HCT116 (cell line): ENCODE results near the gene RELCH. TPM values are rescaled to one million over a fixed set of nuclear protein-coding genes. Genes with fewer than 3 reads are reported as not detected.

Experiments used
- ATAC-seq: fragments of 200-7000 bp; cut with Tn5 transposase; 2 replicates; pipeline ENCODE4 v1.9.1; 2020; ENCODE audit warnings: mild to moderate bottlenecking, moderate library complexity
- BruUV-seq: library from RNA; stranded (reverse); fragments of 400-500 nt; replicated peaks from 2 replicates; lab custom pipeline; 2021; lab: Mats Ljungman, UMichigan
- CTCF ChIA-PET: fragments of 300-600 bp; sonication (Branson Sonifier 250); formaldehyde crosslinking; loops from one replicate; lab custom pipeline; 2021; ENCODE audit warnings: antibody characterized with exemption; lab: Charles Lee
- POLR2A ChIA-PET: fragments of 300-600, 350-600 bp; sonication (Branson Sonifier 250); formaldehyde crosslinking; loops from one replicate; lab custom pipeline; 2021; ENCODE audit warnings: antibody characterized with exemption; lab: Charles Lee
- RAD21 ChIA-PET, 2 experiments: fragments of 300-600 bp; sonication (Branson Sonifier 250); formaldehyde crosslinking; loops; one replicate each; lab custom pipeline; 2023; ENCODE audit warnings: low total read pairs in 2 of 2; ENCODE audit not compliant: uncharacterized antibody in 2 of 2, unreplicated experiment in 2 of 2, low non-redundant PET in 1 of 2; lab: Charles Lee
- DNase-seq: peaks from one replicate; pipeline ENCODE4 v3.0.0-alpha.2; 2010; ENCODE audit warnings: low read depth, low spot score
- H2AFZ ChIP-seq: fragments of 200-600 bp; shearing (Covaris generic), sonication (generic); 2 replicates; pipeline ENCODE4 v1.6.1; 2017; ENCODE audit warnings: low read depth, mixed run types, mixed read lengths, antibody characterized with exemption, low read length; ENCODE audit not compliant: poor library complexity, severe bottlenecking
- H3K27ac ChIP-seq: 2 replicates; pipeline ENCODE4 v1.5.1; 2012; ENCODE audit warnings: low read depth, low read length
- H3K27me3 ChIP-seq: fragments of 200-600 bp; sonication (generic); 2 replicates; pipeline ENCODE4 v1.6.1; 2016; ENCODE audit warnings: mixed run types, low read length, mixed read lengths; ENCODE audit not compliant: insufficient read depth
- H3K36me3 ChIP-seq, 2 experiments: fragments of 200-500 bp in 1 of 2; fragments of 200-600 bp in 1 of 2; sonication (Bioruptor generic) in 1 of 2; sonication (generic) in 1 of 2; 2 replicates each; pipeline versions ENCODE4 v1.5.1 to v1.6.1; 2014 to 2016; ENCODE audit warnings: low read length in 2 of 2, inconsistent platforms in 1 of 2, mixed read lengths in 1 of 2, mixed run types in 1 of 2; ENCODE audit not compliant: insufficient read depth in 2 of 2, control insufficient read depth in 1 of 2
- H3K4me1 ChIP-seq, 2 experiments: fragments of 200-600 bp in 1 of 2; sonication (generic) in 1 of 2; 2 replicates each; pipeline versions ENCODE4 v1.5.1 to v1.6.1; 2012 to 2017; ENCODE audit warnings: low read length in 2 of 2, inconsistent platforms in 1 of 2, mild to moderate bottlenecking in 1 of 2, mixed read lengths in 1 of 2, mixed run types in 1 of 2, moderate library complexity in 1 of 2; ENCODE audit not compliant: insufficient read depth in 2 of 2, control insufficient read depth in 1 of 2
- H3K4me2 ChIP-seq: fragments of 200-600 bp; sonication (generic); 2 replicates; pipeline ENCODE4 v1.6.1; 2017; ENCODE audit warnings: mixed run types, low read length, mixed read lengths
- H3K4me3 ChIP-seq, 2 experiments: fragments of 200-600 bp in 1 of 2; sonication (generic) in 1 of 2; replicated peaks in 1 of 2; 2 replicates each; pipeline ENCODE4 v1.5.1; 2011 to 2016; ENCODE audit warnings: low read length in 2 of 2, control low read depth in 1 of 2, low read depth in 1 of 2, mild to moderate bottlenecking in 1 of 2, mixed read lengths in 1 of 2, mixed run types in 1 of 2
- H3K79me2 ChIP-seq: fragments of 200-600 bp; sonication (generic); 2 replicates; pipeline ENCODE4 v1.6.1; 2017; ENCODE audit warnings: mild to moderate bottlenecking, mixed run types, low read length, moderate library complexity, mixed read lengths; ENCODE audit not compliant: insufficient read depth
- H3K9ac ChIP-seq: fragments of 200-600 bp; sonication (generic); 2 replicates; pipeline ENCODE4 v1.6.1; 2016; ENCODE audit warnings: low read length, mixed read lengths
- H3K9me2 ChIP-seq: fragments of 200-600 bp; sonication (generic), shearing (Covaris generic); 2 replicates; pipeline ENCODE4 v1.6.1; 2017; ENCODE audit warnings: mixed run types, mild to moderate bottlenecking, moderate library complexity; ENCODE audit not compliant: insufficient read depth
- H3K9me3 ChIP-seq, 2 experiments: fragments of 200-500 bp in 1 of 2; fragments of 200-600 bp in 1 of 2; sonication (Bioruptor generic) in 1 of 2; sonication (generic) in 1 of 2; 2 replicates each; pipeline ENCODE4 v1.6.1; 2014 to 2017; ENCODE audit warnings: low read length in 2 of 2, mixed read lengths in 2 of 2, inconsistent platforms in 1 of 2, low read depth in 1 of 2, mild to moderate bottlenecking in 1 of 2, mixed run types in 1 of 2, moderate library complexity in 1 of 2; ENCODE audit not compliant: control insufficient read depth in 1 of 2, insufficient read depth in 1 of 2
- H4K20me1 ChIP-seq: fragments of 200-600 bp; sonication (generic), shearing (Covaris generic); 2 replicates; pipeline ENCODE4 v1.6.1; 2017; ENCODE audit warnings: mixed run types, mild to moderate bottlenecking, moderate library complexity; ENCODE audit not compliant: insufficient read depth
- CEBPB ChIP-seq: IDR thresholded peaks from 2 replicates; pipeline ENCODE4 v1.6.1; 2012; ENCODE audit warnings: low read depth
- EZH2phosphoT487 ChIP-seq: fragments of 200-600 bp; IDR thresholded peaks from 2 replicates; pipeline ENCODE4 v1.6.1; 2018; ENCODE audit warnings: antibody characterized with exemption, borderline replicate concordance
- FOSL1 ChIP-seq: IDR thresholded peaks from 2 replicates; pipeline ENCODE4 v1.6.1; 2012; ENCODE audit warnings: low read depth
- JUND ChIP-seq: IDR thresholded peaks from 2 replicates; pipeline ENCODE4 v1.6.1; 2012
- POLR2A ChIP-seq: IDR thresholded peaks from 2 replicates; pipeline ENCODE4 v1.7.0; 2011; ENCODE audit warnings: borderline replicate concordance; ENCODE audit not compliant: insufficient read depth, insufficient read length; ENCODE audit errors: extremely low read depth
- POLR2AphosphoS5 ChIP-seq: IDR thresholded peaks from 2 replicates; pipeline ENCODE4 v1.6.1; 2011; ENCODE audit warnings: mild to moderate bottlenecking, low read depth, low read length, moderate library complexity
- RAD21 ChIP-seq: IDR thresholded peaks from 2 replicates; pipeline ENCODE4 v1.6.1; 2012; ENCODE audit warnings: low read depth, mild to moderate bottlenecking
- SIN3A ChIP-seq: IDR thresholded peaks from 2 replicates; pipeline ENCODE4 v1.6.1; 2012; ENCODE audit warnings: low read depth
- SRF ChIP-seq: IDR thresholded peaks from 2 replicates; pipeline ENCODE4 v1.6.1; 2012; ENCODE audit warnings: low read depth
- TCF7L2 ChIP-seq: IDR thresholded peaks from 2 replicates; pipeline ENCODE4 v1.7.0; 2011; ENCODE audit warnings: borderline replicate concordance, inconsistent platforms; ENCODE audit not compliant: insufficient read depth, insufficient read length; ENCODE audit errors: extremely low read depth
- YY1 ChIP-seq: IDR thresholded peaks from 2 replicates; pipeline ENCODE4 v1.6.1; 2011; ENCODE audit warnings: low read length, low read depth, moderate library complexity, mild to moderate bottlenecking; ENCODE audit not compliant: insufficient replicate concordance; ENCODE audit errors: extremely low read depth
- intact Hi-C: fragments of 100-400 bp; cut with micrococcal nuclease; formaldehyde crosslinking; loops from 2 replicates; pipeline ENCODE4 v1.10.0; 2022
- total RNA-seq: library from RNA; stranded (reverse); gene quantifications from one replicate; pipeline ENCODE4 v1.2.1, GENCODE V29; 2021; ENCODE audit not compliant: unreplicated experiment
- TF ChIP-seq, protein P1 (sequence below): IDR thresholded peaks from 2 replicates; pipeline ENCODE4 v1.6.1; 2012; ENCODE audit warnings: low read depth
- TF ChIP-seq, protein P2 (sequence below): IDR thresholded peaks from 2 replicates; pipeline ENCODE4 v1.6.1; 2011; ENCODE audit warnings: mild to moderate bottlenecking, low read length, moderate library complexity; ENCODE audit not compliant: insufficient replicate concordance; ENCODE audit errors: extremely low read depth
- TF ChIP-seq, protein P3 (sequence below): IDR thresholded peaks from 2 replicates; pipeline ENCODE4 v1.6.1; 2012
- TF ChIP-seq, protein P4 (sequence below), 3 experiments: fragments of 200-600 bp in 1 of 3; sonication (generic) in 1 of 3; IDR thresholded peaks in 2 of 3; conservative IDR thresholded peaks in 1 of 3; 2 replicates each; pipeline ENCODE4 v1.5.1; 2012 to 2017; ENCODE audit warnings: low read depth in 2 of 3, low read length in 2 of 3, antibody characterized with exemption in 1 of 3, borderline replicate concordance in 1 of 3, control low read depth in 1 of 3, mild to moderate bottlenecking in 1 of 3, mixed read lengths in 1 of 3, mixed run types in 1 of 3, moderate library complexity in 1 of 3; ENCODE audit not compliant: insufficient read depth in 1 of 3

RELCH gene
- total RNA-seq, 1 experiment from 2014 or later = 17.4 TPM

DNA sequence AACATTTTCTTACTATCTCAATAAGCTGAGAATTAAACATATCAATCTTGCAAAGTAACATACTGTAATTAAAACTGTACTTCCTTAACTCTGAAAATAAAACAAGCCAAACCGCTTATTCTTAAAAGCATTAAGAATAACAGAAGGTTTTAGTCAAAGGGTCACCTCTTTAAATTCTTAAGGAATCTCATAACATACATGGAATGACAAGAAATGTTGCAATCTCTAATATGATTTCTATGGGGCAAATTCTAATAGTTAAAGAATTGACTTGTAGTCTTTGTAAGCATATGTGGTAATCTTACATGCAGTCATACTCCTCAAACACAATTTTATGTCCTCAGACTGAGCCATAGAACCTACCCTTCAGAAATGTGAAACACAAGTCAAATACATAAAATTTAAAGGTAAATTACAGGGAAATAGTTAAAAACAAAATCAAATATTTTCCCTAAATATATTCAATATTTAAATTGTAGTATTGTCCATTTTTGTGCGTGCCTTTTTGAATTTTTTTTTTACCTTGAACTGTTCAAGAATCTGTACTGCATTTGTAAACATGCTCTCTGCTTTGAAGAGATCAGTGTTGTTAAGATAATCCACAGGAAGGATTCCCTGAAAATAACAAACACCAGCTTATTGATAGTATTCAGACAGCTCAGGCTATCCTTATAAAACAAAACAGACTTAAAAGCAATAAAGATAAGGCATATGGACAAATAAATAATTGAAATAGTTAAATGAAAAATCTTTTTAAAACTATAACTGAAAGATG is 48.4 kb upstream of the RELCH start:
- ATAC-seq = no peak
- H3K4me1 ChIP-seq = no peaks in the 10 kb centered on the region
- H3K27me3 ChIP-seq = no peaks in the 10 kb centered on the region
- no peaks in the 10 kb centered on the region for H3K79me2 ChIP-seq
- H2AFZ ChIP-seq = no peak overlapping the region
- H3K27ac ChIP-seq = no peak overlapping the region
- no peaks in the 10 kb centered on the region; a peak in 1 of 4 replicates for H3K36me3 ChIP-seq
- no peak overlapping the region for H3K4me3 ChIP-seq
- intact Hi-C loops = loop anchor here (10.0 kb wide), 1 partner anchor 1444 kb away; no protein-coding TSS in a partner anchor
- CTCF ChIA-PET = no interaction called here
- no peaks in the 10 kb centered on the region for H3K9me3 ChIP-seq
- RAD21 ChIA-PET = no interaction called here
- H3K9me2 ChIP-seq = no peaks in the 10 kb centered on the region
- POLR2A ChIA-PET = no interaction called here
- BruUV-seq = no TSS peak
- H3K4me2 ChIP-seq = no peak overlapping the region
- no peak for DNase-seq
- H4K20me1 ChIP-seq = no peaks in the 10 kb centered on the region
- no peak for TF ChIP-seq POLR2A
- TF ChIP-seq, protein P1, sequence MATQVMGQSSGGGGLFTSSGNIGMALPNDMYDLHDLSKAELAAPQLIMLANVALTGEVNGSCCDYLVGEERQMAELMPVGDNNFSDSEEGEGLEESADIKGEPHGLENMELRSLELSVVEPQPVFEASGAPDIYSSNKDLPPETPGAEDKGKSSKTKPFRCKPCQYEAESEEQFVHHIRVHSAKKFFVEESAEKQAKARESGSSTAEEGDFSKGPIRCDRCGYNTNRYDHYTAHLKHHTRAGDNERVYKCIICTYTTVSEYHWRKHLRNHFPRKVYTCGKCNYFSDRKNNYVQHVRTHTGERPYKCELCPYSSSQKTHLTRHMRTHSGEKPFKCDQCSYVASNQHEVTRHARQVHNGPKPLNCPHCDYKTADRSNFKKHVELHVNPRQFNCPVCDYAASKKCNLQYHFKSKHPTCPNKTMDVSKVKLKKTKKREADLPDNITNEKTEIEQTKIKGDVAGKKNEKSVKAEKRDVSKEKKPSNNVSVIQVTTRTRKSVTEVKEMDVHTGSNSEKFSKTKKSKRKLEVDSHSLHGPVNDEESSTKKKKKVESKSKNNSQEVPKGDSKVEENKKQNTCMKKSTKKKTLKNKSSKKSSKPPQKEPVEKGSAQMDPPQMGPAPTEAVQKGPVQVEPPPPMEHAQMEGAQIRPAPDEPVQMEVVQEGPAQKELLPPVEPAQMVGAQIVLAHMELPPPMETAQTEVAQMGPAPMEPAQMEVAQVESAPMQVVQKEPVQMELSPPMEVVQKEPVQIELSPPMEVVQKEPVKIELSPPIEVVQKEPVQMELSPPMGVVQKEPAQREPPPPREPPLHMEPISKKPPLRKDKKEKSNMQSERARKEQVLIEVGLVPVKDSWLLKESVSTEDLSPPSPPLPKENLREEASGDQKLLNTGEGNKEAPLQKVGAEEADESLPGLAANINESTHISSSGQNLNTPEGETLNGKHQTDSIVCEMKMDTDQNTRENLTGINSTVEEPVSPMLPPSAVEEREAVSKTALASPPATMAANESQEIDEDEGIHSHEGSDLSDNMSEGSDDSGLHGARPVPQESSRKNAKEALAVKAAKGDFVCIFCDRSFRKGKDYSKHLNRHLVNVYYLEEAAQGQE = no peak
- TF ChIP-seq POLR2AphosphoS5 = no peak
- no peak for TF ChIP-seq SIN3A
- TF ChIP-seq, protein P2, sequence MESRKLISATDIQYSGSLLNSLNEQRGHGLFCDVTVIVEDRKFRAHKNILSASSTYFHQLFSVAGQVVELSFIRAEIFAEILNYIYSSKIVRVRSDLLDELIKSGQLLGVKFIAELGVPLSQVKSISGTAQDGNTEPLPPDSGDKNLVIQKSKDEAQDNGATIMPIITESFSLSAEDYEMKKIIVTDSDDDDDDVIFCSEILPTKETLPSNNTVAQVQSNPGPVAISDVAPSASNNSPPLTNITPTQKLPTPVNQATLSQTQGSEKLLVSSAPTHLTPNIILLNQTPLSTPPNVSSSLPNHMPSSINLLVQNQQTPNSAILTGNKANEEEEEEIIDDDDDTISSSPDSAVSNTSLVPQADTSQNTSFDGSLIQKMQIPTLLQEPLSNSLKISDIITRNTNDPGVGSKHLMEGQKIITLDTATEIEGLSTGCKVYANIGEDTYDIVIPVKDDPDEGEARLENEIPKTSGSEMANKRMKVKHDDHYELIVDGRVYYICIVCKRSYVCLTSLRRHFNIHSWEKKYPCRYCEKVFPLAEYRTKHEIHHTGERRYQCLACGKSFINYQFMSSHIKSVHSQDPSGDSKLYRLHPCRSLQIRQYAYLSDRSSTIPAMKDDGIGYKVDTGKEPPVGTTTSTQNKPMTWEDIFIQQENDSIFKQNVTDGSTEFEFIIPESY = no peak
- TF ChIP-seq, protein P3, sequence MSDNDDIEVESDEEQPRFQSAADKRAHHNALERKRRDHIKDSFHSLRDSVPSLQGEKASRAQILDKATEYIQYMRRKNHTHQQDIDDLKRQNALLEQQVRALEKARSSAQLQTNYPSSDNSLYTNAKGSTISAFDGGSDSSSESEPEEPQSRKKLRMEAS = no peak
- TF ChIP-seq JUND = no peak
- no peak for TF ChIP-seq SRF
- TF ChIP-seq EZH2phosphoT487 = no peak
- no peak for TF ChIP-seq YY1
- TF ChIP-seq FOSL1 = no peak
- no peak for TF ChIP-seq CEBPB
- TF ChIP-seq, protein P4, sequence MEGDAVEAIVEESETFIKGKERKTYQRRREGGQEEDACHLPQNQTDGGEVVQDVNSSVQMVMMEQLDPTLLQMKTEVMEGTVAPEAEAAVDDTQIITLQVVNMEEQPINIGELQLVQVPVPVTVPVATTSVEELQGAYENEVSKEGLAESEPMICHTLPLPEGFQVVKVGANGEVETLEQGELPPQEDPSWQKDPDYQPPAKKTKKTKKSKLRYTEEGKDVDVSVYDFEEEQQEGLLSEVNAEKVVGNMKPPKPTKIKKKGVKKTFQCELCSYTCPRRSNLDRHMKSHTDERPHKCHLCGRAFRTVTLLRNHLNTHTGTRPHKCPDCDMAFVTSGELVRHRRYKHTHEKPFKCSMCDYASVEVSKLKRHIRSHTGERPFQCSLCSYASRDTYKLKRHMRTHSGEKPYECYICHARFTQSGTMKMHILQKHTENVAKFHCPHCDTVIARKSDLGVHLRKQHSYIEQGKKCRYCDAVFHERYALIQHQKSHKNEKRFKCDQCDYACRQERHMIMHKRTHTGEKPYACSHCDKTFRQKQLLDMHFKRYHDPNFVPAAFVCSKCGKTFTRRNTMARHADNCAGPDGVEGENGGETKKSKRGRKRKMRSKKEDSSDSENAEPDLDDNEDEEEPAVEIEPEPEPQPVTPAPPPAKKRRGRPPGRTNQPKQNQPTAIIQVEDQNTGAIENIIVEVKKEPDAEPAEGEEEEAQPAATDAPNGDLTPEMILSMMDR (IDR thresholded peaks at IDR 0.05 in 2 of 3, conservative IDR thresholded peaks at IDR 0.05 in 1 of 3; ENCODE audit: borderline replicate concordance in 1 of 3, insufficient read depth in 1 of 3, low read depth in 2 of 3, low read length in 2 of 3) = no peak
- no peak for TF ChIP-seq TCF7L2
- no peak for TF ChIP-seq RAD21
- no peak overlapping the region for H3K9ac ChIP-seq
